ENCODE data around the gene MUC4.
"Not testable (repeated sequence)": the region's sequence is repeated elsewhere in the genome, so short reads cannot be mapped to it uniquely, and the experiment has no call there.

DNA sequence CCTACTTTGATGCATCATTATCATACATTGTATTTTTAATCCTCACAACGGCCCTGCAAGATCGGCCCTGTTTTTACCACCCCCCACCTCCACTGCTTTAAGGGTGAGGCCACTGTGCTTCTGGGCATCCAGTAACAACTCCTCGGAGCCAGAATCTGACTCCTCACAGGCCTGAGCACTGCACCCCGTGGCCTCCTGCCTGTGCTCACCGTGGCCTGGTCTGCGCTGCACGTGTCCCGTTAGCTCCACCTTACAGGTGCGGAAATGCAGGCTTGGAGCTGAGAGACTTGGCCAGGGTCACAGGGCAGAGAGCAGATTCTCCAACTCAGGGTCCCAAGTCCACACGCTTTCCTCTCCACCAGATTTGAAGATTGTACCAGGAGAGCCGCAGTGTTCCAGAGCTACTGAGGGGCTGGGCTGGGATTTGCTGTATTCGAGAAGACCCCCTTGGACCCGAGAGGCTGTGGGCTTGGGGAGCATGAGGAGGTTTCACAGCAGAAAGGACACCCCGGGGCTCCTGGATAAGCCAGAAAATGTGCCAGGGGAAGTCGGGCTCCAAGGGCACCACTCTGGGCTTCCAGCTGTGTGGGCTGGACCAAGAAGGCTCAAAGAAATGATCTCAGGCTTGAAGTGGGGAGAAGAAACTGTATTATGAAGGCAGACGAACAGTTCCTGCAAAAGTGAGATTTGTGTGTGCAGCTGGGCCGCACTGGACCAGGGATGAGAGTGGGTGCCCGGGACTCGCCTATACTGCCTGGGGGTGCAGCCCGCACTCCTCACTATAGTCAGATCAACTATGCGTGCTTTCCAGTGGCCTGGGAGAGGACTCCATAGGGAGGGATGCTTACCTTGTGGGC is 89.4 kb downstream of the MUC4 start:
- TF ChIP-seq, protein P1, sequence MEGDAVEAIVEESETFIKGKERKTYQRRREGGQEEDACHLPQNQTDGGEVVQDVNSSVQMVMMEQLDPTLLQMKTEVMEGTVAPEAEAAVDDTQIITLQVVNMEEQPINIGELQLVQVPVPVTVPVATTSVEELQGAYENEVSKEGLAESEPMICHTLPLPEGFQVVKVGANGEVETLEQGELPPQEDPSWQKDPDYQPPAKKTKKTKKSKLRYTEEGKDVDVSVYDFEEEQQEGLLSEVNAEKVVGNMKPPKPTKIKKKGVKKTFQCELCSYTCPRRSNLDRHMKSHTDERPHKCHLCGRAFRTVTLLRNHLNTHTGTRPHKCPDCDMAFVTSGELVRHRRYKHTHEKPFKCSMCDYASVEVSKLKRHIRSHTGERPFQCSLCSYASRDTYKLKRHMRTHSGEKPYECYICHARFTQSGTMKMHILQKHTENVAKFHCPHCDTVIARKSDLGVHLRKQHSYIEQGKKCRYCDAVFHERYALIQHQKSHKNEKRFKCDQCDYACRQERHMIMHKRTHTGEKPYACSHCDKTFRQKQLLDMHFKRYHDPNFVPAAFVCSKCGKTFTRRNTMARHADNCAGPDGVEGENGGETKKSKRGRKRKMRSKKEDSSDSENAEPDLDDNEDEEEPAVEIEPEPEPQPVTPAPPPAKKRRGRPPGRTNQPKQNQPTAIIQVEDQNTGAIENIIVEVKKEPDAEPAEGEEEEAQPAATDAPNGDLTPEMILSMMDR (conservative IDR thresholded peaks at IDR 0.05; ENCODE audit: low read depth, low read length): not testable (repeated sequence)
- not testable (repeated sequence) for TF ChIP-seq EZH2 (IDR thresholded peaks at IDR 0.05; ENCODE audit: borderline replicate concordance, low read depth, low read length, poor library complexity, severe bottlenecking)

Data from A673 (cell line).